Dermis blood vessel endothelial cell (primary cell): ENCODE data around the gene KNDC1. TPM values are rescaled to one million over a fixed set of nuclear protein-coding genes. Genes with fewer than 3 reads are reported as not detected.
A peak's percentile ranks its signal among the peaks of the same experiment; 100 is the strongest.
"Not testable (repeated sequence)": the region's sequence is repeated elsewhere in the genome, so short reads cannot be mapped to it uniquely, and the experiment has no call there.

Source experiments
- DNase-seq: peaks from one replicate; pipeline ENCODE4 v3.0.0; 2010
- total RNA-seq: library from RNA; depleted of rRNA; stranded (reverse); fragments of >200 nt; gene quantifications from 2 replicates; pipeline ENCODE4 v1.2.3, GENCODE V29; 2014

The KNDC1 gene
- total RNA-seq, 1 donor from 2014 or later, result not detected

GRCh38 chr10:133141144-133141957, 18.7 kb upstream of the KNDC1 start:
- no peak for DNase-seq

- DNase-seq, result no peak
Measured at GRCh38 chr10:133141958-133142340, 18.1 kb upstream of the KNDC1 start.

DNA sequence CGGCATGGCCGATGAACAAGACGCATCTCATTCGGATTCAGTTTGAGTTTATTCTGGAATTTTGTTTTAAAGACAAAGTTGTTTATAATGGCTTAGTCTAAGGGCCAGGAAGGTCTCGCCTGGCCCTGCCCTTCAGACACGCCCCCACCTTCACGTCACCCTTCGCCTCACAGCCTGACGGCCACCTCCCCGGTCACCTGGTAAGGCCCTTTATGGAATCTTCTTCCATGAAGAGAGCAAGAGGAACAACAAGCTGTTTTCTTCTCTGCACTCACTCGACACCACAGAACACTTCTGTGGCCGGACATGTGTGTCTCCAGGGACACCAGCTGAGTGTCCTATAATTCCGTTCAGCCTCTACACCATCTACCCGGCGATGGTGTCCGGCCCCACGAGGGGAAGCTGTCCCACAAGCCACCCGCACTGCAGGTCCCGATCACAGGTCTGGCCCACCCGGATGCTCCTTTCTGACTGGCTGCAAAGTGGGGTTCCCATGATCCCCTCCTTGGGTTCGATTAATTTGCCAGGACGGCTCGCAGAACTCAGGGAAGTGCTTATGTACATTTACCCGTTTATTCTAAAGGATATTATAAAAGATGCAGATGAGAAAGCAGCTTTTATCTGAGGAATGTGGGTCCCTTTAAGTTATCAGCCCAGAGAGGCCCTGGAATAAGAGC, 17.4 kb upstream of the KNDC1 start:
- DNase-seq, result no peak

DNA sequence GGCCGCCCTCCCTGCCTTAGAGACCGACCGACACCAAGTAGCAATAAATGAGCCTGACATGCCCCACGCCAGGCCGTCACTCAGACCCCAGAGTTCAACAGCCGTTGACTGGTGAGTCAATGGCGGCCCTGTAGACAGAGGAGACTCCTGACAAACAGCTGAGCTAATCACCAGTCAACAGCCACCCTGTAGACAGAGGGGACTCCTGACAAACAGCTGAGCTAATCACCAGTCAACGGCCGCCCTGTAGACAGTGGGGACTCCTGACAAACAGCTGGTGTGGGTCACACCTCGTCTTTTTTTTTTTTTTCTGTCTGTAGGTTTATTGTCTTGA, 16.9 kb upstream of the KNDC1 start:
- DNase-seq, result no peak

GRCh38 chr10:133143546-133143945, 16.5 kb upstream of the KNDC1 start:
- DNase-seq, result no peak

DNA sequence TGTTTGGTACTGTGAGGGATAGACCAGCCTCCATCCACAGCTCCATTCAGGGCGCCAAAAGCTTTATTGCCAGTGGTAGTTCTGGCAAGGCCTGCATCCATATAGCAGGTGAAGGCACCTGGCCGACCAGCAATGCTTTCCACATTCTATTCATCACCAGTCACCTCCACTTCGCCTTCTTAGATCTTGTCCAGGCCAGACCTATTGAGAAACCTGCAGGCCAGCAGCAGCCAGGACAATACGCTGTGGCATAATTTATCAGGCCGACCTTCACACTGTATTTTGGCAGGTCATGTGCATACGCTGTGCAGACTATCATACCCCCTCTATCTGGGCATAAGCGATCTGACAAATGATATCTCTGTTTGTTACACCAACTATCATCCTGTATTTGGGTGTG, 15.2 kb upstream of the KNDC1 start:
- no peak for DNase-seq

GRCh38 chr10:133150226-133150625, 9.8 kb upstream of the KNDC1 start:
- no peak for DNase-seq

DNA sequence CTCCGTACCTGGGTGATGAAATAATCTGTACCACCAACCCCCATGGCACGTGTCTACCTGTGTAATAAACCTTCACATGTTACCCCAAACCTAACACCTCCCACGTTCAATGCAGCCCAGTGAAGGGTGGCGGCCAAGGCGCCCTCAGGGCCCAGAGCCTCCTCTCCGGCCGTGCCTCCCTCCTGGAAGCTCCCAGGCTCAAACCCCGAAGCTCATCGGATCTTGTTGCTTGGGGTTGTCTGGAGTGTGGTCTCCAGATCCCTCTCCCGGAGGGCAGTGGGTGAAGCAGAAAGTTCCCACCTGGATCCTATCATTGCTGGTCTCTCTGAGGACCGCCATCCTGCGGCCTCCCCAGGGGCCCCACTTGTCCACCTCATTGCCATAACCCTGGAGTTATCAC, 9.4 kb upstream of the KNDC1 start:
- DNase-seq, result no peak

DNA sequence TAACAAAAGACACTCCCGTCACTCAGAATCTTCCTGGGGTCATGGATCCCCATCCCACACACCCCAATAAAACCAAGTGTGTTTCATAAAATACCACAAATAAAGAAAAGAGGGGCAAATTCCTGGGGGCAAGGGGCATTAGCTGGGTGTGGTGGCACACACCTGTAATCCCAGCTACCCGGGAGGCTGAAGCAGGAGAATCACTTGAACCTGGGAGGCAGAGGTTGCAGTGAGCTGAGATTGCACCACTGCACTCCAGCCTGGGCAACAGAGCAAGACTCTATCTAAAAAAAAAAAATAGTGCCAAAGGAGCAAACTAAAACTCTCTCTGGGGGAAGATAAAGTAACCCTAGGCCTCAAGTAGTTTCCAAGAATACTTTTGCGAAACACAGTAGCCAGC, 8.9 kb upstream of the KNDC1 start:
- not testable (repeated sequence) for DNase-seq

- DNase-seq, result peak; percentile 28
Measured at GRCh38 chr10:133151543-133151972, 8.5 kb upstream of the KNDC1 start.

- no peak for DNase-seq
Measured at GRCh38 chr10:133154411-133154810, 5.6 kb upstream of the KNDC1 start.

GRCh38 chr10:133154996-133155778, 4.8 kb upstream of the KNDC1 start:
- DNase-seq, result no peak

DNA sequence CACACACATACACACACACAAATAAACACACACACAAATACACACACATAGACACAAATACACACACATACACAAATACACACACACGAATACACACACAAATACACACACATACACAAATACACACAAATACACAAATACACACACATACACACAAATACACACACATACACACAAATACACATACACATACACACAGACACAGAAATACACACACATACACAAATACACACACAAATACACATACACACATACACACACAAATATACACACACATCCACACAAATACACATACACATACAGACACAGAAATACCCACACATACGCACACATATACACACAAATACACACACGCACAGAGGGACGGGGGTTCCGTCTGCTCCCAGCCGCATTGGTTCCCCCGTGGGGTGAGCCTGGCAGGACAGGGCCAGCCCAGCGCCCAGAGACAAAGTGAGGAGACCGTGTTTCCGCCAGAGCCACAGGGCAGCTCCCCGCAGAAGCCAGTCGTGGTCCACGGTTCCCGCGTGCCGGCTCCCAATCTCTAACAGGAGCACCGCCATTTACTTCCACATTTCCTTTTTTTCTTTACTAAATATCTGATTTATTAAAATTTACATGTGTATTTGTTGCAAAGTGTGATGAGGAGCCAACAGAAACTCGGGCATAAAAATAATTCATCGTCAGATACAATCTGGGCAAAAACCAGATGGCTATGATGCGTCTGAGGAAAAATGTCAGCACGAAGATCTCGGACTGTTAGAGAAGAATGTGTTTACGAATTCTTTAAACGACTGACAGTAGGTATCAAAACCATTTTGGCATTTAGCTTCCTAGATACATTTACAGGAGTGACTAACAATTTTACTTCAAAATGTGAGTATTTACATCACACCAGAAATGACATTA, 3.1 kb upstream of the KNDC1 start:
- DNase-seq, result no peak

GRCh38 chr10:133157662-133158436, 2.2 kb upstream of the KNDC1 start:
- DNase-seq, result no peak

DNA sequence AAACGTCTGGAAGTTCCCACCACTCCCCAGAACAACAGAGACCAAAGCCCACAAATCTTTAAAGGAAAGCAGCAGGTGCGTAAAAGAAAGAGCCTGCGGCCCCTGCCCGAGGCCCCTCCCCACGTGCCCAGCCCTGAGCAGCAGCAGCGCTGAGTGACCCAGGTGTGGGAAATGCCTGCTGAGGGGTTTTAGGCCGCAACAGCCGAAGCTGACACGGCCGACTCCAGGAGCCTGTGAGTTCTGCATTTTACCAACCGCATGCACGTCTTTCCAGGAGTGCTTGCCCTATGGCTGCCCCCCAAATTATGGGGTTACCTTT, 1.6 kb upstream of the KNDC1 start:
- DNase-seq, result no peak

DNA sequence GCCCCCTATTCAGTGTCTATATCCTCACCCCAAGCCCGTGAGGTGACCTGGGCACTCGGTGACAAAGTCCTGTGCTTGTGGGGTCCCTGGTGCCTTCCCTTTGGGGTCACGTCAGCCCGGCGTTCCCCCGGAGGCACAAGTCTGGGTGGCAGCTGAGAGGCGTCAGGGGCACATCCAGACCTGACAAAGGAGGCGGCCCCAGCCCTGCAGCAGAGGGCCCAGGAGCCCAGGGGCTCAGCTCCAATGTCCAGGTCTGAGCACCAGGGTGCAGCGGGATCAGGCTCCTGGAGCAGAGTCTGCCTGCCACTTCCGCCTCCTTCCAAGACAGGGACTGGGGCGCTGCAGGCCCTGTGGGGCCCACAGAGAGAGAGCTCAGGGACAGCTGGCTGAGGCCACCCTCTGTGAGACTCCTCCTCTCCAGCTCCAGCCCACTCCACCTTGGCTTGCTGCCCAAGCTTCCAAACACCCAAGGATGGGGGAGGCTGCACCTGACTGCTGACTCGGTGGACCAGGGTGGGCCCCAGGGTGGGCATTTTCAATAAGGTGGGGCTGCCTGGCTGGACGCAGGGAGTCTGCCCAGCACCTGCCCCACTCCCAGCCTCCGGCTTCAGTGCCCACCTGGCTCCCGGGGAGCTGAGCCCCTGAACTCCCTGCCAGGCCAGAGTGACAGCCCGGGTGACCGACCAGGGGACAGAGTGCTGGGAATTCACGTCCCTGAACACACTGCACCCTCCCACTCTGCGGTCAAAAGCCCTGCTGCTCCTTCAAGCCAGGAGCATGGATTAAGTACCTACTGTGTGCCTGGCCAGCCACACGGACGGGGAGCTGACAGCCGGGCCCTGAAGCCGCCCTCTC, 1.0 kb upstream of the KNDC1 start:
- DNase-seq, result no peak

DNA sequence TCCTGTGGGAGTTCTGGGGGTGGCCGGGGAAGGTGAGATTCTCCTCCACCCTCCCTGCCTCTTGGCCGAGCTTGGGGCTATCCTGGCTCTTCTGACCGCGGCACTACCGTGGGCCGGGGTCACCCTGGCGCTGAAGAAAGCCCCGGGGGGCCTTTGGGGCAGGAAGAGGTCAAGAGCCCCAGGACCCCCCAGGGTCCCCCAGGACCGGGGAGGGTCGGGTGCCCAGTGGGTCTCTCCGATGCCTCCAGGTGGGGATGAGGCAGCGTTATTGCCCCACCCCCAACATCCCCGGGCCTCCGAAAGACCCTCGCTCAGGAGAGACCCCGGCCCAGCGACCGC, 439 bp upstream of the KNDC1 start:
- DNase-seq, result no peak

DNA sequence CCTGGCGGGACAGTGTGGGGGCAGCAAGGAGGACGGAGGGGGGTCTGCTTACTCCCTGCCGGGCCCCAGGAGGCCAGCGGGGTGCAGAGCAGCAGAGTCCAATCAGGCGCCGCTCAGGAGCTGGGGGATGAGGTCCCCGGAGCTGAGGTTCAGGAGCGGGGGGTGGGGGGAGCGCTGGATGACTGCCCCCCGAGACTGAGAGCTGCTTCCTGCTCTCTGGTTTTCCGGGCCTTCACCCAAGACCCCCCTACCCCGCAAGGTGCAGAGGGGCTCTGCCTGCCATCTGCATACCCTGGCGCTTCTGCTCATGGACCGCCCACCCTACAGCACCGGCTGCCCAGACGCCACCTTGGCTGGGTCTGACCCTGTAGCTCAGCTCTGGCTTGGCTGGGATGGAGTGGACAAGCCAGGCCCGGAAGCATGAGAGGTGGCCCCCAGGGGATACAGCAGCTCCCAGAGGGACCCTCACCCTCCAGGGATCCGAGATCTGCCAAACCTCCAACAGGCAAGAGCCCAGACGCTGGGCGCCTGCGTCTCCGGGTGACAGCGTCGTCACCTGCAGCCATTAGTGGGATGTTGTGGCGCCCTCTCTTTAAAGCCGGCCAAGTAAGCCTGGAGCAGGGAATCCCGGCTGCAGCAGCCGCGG, 930 bp downstream of the KNDC1 start:
- DNase-seq, result no peak

- DNase-seq, result no peak
Measured at GRCh38 chr10:133161486-133162109, 1.6 kb downstream of the KNDC1 start.
